Fibroblast of the aortic adventitia (primary cell): ENCODE results near the gene AAMDC. TPM values are rescaled to one million over a fixed set of nuclear protein-coding genes. Genes with fewer than 3 reads are reported as not detected.
"Not testable (repeated sequence)": the region's sequence is repeated elsewhere in the genome, so short reads cannot be mapped to it uniquely, and the experiment has no call there.

Experiments used
- DNase-seq: peaks from one replicate; pipeline ENCODE4 v3.0.0-alpha.2; 2010; ENCODE audit warnings: low read depth
- H3K4me3 ChIP-seq: 2 replicates; pipeline ENCODE4 v1.5.1; 2011; ENCODE audit warnings: low read depth, mild to moderate bottlenecking, control low read depth, low read length, moderate library complexity
- CTCF ChIP-seq: IDR thresholded peaks from 2 replicates; pipeline ENCODE4 v1.5.1; 2011; ENCODE audit warnings: mild to moderate bottlenecking, low read length, control low read depth, inconsistent platforms; ENCODE audit not compliant: insufficient read depth
- total RNA-seq: library from RNA; depleted of rRNA; stranded (reverse); fragments of >200 nt; gene quantifications from 2 replicates; pipeline ENCODE4 v1.2.3, GENCODE V29; 2012; ENCODE audit warnings: low replicate concordance

Gene AAMDC
- total RNA-seq, 1 donor = 28.8 TPM

- no peak overlapping the region for H3K4me3 ChIP-seq
- no peak for DNase-seq
- TF ChIP-seq CTCF = no peak
Measured at GRCh38 chr11:77866336-77866735, 45.4 kb downstream of the AAMDC start.

GRCh38 chr11:77868744-77869143 is 47.8 kb downstream of the AAMDC start:
- no peak overlapping the region for H3K4me3 ChIP-seq
- no peak for TF ChIP-seq CTCF
- no peak for DNase-seq

GRCh38 chr11:77871855-77872254 is 50.9 kb downstream of the AAMDC start:
- no peak overlapping the region for H3K4me3 ChIP-seq
- no peak for DNase-seq
- TF ChIP-seq CTCF = no peak

GRCh38 chr11:77873345-77873744 is 52.4 kb downstream of the AAMDC start:
- no peak for TF ChIP-seq CTCF
- DNase-seq = no peak
- H3K4me3 ChIP-seq = no peak overlapping the region

GRCh38 chr11:77874206-77874605 is 53.3 kb downstream of the AAMDC start:
- no peak for TF ChIP-seq CTCF
- DNase-seq = no peak

GRCh38 chr11:77876045-77876444 is 55.1 kb downstream of the AAMDC start:
- TF ChIP-seq CTCF = no peak
- DNase-seq = no peak
- H3K4me3 ChIP-seq = no peak overlapping the region

More at GRCh38 chr11:77874206-77874605, 53.3 kb downstream of the AAMDC start:
- no peak overlapping the region for H3K4me3 ChIP-seq

GRCh38 chr11:77878247-77878646 is 57.3 kb downstream of the AAMDC start:
- DNase-seq = peak; percentile 89
- not testable (repeated sequence) for H3K4me3 ChIP-seq
